Measurements from ENCODE around the gene OCLN.
"Not testable (repeated sequence)": the region's sequence is repeated elsewhere in the genome, so short reads cannot be mapped to it uniquely, and the experiment has no call there.

DNA sequence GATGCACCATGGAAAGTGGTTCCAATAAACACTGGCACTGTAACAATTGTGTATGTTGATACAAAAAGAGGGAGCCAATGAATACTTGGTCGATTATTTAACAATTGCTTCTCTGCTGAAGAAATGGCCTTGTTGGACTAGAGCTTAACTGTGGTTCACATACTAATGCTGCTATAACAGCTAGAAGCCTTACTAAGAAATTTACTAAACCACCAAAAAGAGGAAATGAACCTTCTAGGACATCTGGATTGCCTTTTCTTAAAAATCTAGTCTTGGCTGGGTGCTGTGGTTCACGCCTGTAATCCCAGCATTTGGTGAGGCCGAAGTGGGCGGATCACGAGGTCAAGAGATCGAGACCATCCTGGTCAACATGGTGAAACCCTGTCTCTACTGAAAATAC is 109.4 kb downstream of the OCLN start:
- TF ChIP-seq, protein P1, sequence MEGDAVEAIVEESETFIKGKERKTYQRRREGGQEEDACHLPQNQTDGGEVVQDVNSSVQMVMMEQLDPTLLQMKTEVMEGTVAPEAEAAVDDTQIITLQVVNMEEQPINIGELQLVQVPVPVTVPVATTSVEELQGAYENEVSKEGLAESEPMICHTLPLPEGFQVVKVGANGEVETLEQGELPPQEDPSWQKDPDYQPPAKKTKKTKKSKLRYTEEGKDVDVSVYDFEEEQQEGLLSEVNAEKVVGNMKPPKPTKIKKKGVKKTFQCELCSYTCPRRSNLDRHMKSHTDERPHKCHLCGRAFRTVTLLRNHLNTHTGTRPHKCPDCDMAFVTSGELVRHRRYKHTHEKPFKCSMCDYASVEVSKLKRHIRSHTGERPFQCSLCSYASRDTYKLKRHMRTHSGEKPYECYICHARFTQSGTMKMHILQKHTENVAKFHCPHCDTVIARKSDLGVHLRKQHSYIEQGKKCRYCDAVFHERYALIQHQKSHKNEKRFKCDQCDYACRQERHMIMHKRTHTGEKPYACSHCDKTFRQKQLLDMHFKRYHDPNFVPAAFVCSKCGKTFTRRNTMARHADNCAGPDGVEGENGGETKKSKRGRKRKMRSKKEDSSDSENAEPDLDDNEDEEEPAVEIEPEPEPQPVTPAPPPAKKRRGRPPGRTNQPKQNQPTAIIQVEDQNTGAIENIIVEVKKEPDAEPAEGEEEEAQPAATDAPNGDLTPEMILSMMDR (IDR thresholded peaks at IDR 0.05; ENCODE audit: poor library complexity) = not testable (repeated sequence)
- not testable (repeated sequence) for TF ChIP-seq EZH2phosphoT487 (IDR thresholded peaks at IDR 0.05; ENCODE audit: low read depth, severe bottlenecking, unreplicated experiment)
